K562 (cell line): Measurements from ENCODE around the gene C11orf98. TPM values are rescaled to one million over a fixed set of nuclear protein-coding genes. Genes with fewer than 3 reads are reported as not detected.
A peak's percentile ranks its signal among the peaks of the same experiment; 100 is the strongest.

Source experiments
- DIDO1 ChIP-seq: fragments of 450-650 bp; IDR thresholded peaks from 2 replicates; pipeline ENCODE4 v1.6.1; 2016; ENCODE audit warnings: low read depth, missing biosample characterization, missing genetic modification characterization
- HCFC1 ChIP-seq: IDR thresholded peaks from 2 replicates; pipeline ENCODE4 v1.6.1; 2012; ENCODE audit warnings: low read depth, low read length, improper control_type of control experiment
- JUN ChIP-seq, 2 experiments: sonication (generic) in 1 of 2; formaldehyde crosslinking in 1 of 2; IDR thresholded peaks; 2 replicates each; pipeline versions ENCODE4 v1.6.1 to v1.8.0; 2012 to 2022; ENCODE audit warnings: borderline replicate concordance in 2 of 2, mild to moderate bottlenecking in 2 of 2, improper control_type of control experiment in 1 of 2, low read depth in 1 of 2, low read length in 1 of 2, missing genetic modification reagents in 1 of 2
- KDM4B ChIP-seq, 2 experiments: fragments of 450-650 bp in 1 of 2; sonication (generic) in 1 of 2; IDR thresholded peaks; 2 replicates each; pipeline ENCODE4 v1.6.1; 2016 to 2017; ENCODE audit warnings: borderline replicate concordance in 2 of 2, antibody characterized with exemption in 1 of 2, low read depth in 1 of 2, mild to moderate bottlenecking in 1 of 2
- KLF13 ChIP-seq: fragments of 450-650 bp; IDR thresholded peaks from 2 replicates; pipeline ENCODE4 v1.6.1; 2016; ENCODE audit warnings: missing genetic modification characterization, low read depth, mild to moderate bottlenecking, missing compliant biosample characterization, moderate library complexity, borderline replicate concordance
- POLR2A ChIP-seq: fragments of 450-650 bp; conservative IDR thresholded peaks from 2 replicates; pipeline ENCODE4 v1.6.1; 2016
- PRMT5 ChIP-seq: sonication (generic); formaldehyde crosslinking; IDR thresholded peaks from 2 replicates; pipeline ENCODE4 v1.5.0; 2020; ENCODE audit warnings: missing genetic modification reagents
- RAD21 ChIP-seq, 2 experiments: fragments of 250-450 bp in 1 of 2; fragments of 450-650 bp in 1 of 2; sonication (Bioruptor Pico) in 1 of 2; formaldehyde crosslinking in 1 of 2; IDR thresholded peaks in 1 of 2; conservative IDR thresholded peaks in 1 of 2; 2 replicates each; pipeline versions ENCODE4 v1.4.0 to v1.8.0; 2020 to 2022; ENCODE audit warnings: mild to moderate bottlenecking in 2 of 2, moderate library complexity in 1 of 2
- RAD51 ChIP-seq: fragments of 450-650 bp; IDR thresholded peaks from 2 replicates; pipeline ENCODE4 v1.7.1; 2016; ENCODE audit warnings: low read depth, mild to moderate bottlenecking, borderline replicate concordance
- RBM14 ChIP-seq: fragments of 200-400 bp; formaldehyde crosslinking; IDR thresholded peaks from 2 replicates; pipeline ENCODE4 v1.6.1; 2018; ENCODE audit warnings: low read depth, mild to moderate bottlenecking, low read length, moderate library complexity, borderline replicate concordance; ENCODE audit not compliant: insufficient read depth
- TAL1 ChIP-seq: fragments of 450-650 bp; IDR thresholded peaks from 2 replicates; pipeline ENCODE4 v1.6.1; 2016; ENCODE audit warnings: mild to moderate bottlenecking
- TBP ChIP-seq: optimal IDR thresholded peaks from 2 replicates; pipeline ENCODE3; 2011; ENCODE audit warnings: low read depth, low read length, improper control_type of control experiment
- TCF3 ChIP-seq: sonication (generic); formaldehyde crosslinking; IDR thresholded peaks from 2 replicates; pipeline ENCODE4 v1.4.0; 2020; ENCODE audit warnings: mild to moderate bottlenecking, missing genetic modification reagents
- TSC22D4 ChIP-seq: fragments of 450-650 bp; IDR thresholded peaks from 2 replicates; pipeline ENCODE4 v1.6.1; 2016; ENCODE audit warnings: missing genetic modification characterization, missing biosample characterization, control low read depth
- ZBTB17 ChIP-seq: fragments of 450-650 bp; formaldehyde crosslinking; IDR thresholded peaks from 2 replicates; pipeline ENCODE4 v1.4.0; 2020; ENCODE audit warnings: mild to moderate bottlenecking
- ZFX ChIP-seq: sonication (generic); formaldehyde crosslinking; IDR thresholded peaks from 2 replicates; pipeline ENCODE4 v1.8.0; 2022; ENCODE audit warnings: mild to moderate bottlenecking, missing genetic modification reagents, moderate library complexity
- ZNF174 ChIP-seq: fragments of 250-450 bp; sonication (Bioruptor Pico); IDR thresholded peaks from 2 replicates; pipeline ENCODE4 v1.4.0; 2020; ENCODE audit warnings: mild to moderate bottlenecking
- ZNF384 ChIP-seq: IDR thresholded peaks from 2 replicates; pipeline ENCODE4 v1.6.1; 2012; ENCODE audit warnings: low read depth, low read length, improper control_type of control experiment
- polyA plus RNA-seq, 8 experiments: library from polyadenylated mRNA; depleted of rRNA in 4 of 8; stranded (reverse) in 5 of 8; unstranded in 3 of 8; fragments of >200 nt; fragmentation: Nextera tagmentation in 2 of 8; fragmentation: Illumina TruSeq in 1 of 8; extraction: Ambion mirVana in 2 of 8; extraction: Trizol in 1 of 8; gene quantifications; 2 replicates each; pipeline versions ENCODE4 v1.2.1 to v1.2.3, GENCODE V29; 2011 to 2014; ENCODE audit warnings: inconsistent platforms in 1 of 8, missing spikeins in 1 of 8
- total RNA-seq, 7 experiments: library from RNA; depleted of rRNA in 6 of 7; stranded (reverse); fragments of >200 nt in 6 of 7; fragmentation: Illumina TruSeq in 2 of 7; extraction: Trizol in 2 of 7; gene quantifications; 2 replicates each; pipeline versions ENCODE4 v1.2.1 to v1.2.3, GENCODE V29; 2011 to 2021; ENCODE audit warnings: low replicate concordance in 1 of 7
- TF ChIP-seq, protein P1 (sequence below): IDR thresholded peaks from 2 replicates; pipeline ENCODE4 v1.6.1; 2011; ENCODE audit not compliant: insufficient read length; ENCODE audit errors: extremely low read depth
- TF ChIP-seq, protein P2 (sequence below): fragments of 200-800 bp; sonication (Bioruptor generic); IDR thresholded peaks from 2 replicates; pipeline ENCODE4 v1.6.1; 2017; ENCODE audit warnings: missing genetic modification characterization, missing compliant biosample characterization
- TF ChIP-seq, protein P3 (sequence below): fragments of 450-650 bp; formaldehyde crosslinking; IDR thresholded peaks from 2 replicates; pipeline ENCODE4 v1.4.0; 2020; ENCODE audit warnings: mild to moderate bottlenecking, moderate library complexity
- TF ChIP-seq, protein P4 (sequence below): fragments of 450-650 bp; conservative IDR thresholded peaks from 2 replicates; pipeline ENCODE4 v1.6.1; 2016; ENCODE audit warnings: missing genetic modification characterization, low read depth, mild to moderate bottlenecking, missing compliant biosample characterization, moderate library complexity

C11orf98 gene
- total and polyA plus RNA-seq, 9 of the 15 experiments (the other 6 are each of a cell fraction or from before 2014, with no cell fraction given) = 103 to 352 (median 218) TPM

DNA sequence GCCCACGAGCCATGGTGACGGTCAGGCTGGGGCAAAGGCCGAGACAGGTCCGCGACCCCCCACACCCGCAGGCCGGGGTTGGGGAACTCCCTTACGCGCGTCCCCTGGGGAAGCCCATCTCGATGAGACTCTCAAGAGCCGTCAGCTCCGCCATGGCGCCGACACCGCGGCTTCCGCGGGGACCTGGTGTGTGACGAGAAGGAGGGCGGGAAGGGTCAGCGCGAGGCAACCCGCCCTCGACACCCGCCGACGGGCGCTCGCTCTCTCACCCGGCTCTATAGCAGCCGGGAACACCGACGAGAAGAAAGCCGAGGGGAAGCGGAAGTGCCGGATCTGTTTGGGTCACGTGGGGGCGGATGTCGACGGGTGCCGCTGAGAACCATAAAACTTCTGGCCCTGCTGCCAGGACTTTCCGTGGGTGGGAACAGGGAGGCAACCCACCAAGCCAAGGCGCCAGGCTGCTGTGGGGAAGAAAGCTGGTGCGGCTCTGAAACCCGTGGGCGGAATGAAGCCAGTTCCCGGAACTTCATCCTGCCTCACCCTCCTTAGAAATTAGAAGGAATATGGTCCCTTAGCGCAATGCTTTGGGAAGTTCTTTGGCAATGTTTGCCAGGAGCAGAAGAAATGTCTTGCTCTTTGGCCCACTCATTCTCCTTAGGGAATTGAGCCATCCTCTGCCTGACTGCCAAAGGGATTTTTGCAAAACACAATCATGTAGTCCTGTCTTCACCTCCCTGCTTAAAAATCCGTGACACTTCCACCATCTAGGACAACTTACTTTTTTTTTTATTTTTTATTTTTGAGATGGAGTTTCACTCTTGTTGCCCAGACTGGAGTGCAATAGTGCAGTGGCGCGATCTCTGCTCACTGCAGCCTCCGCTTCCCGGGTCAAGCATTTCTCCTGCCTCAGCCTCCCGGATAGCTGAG lies 14.0 kb upstream of the C11orf98 start, which contains the start of gene UBXN1 (continued):
- TF ChIP-seq JUN (IDR thresholded peaks at IDR 0.05; ENCODE audit: borderline replicate concordance, low read depth, low read length) = peak; percentile 7; the same call in 1 of the 2 replicates
- no peak for TF ChIP-seq JUN (CRISPR knock-in tag; IDR thresholded peaks at IDR 0.05; ENCODE audit: borderline replicate concordance)
- TF ChIP-seq ZBTB17 (CRISPR knock-in tag) = 0 out of 2 replicates have a peak, but pooled peaks have one; percentile 56
- no peak for TF ChIP-seq PRMT5
- no peak for TF ChIP-seq KLF13 (tag)
- TF ChIP-seq ZFX (CRISPR knock-in tag) = peak; percentile 63
- TF ChIP-seq, protein P1, sequence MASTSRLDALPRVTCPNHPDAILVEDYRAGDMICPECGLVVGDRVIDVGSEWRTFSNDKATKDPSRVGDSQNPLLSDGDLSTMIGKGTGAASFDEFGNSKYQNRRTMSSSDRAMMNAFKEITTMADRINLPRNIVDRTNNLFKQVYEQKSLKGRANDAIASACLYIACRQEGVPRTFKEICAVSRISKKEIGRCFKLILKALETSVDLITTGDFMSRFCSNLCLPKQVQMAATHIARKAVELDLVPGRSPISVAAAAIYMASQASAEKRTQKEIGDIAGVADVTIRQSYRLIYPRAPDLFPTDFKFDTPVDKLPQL = no peak
- peak; percentile 74 for TF ChIP-seq TBP
- TF ChIP-seq, protein P2, sequence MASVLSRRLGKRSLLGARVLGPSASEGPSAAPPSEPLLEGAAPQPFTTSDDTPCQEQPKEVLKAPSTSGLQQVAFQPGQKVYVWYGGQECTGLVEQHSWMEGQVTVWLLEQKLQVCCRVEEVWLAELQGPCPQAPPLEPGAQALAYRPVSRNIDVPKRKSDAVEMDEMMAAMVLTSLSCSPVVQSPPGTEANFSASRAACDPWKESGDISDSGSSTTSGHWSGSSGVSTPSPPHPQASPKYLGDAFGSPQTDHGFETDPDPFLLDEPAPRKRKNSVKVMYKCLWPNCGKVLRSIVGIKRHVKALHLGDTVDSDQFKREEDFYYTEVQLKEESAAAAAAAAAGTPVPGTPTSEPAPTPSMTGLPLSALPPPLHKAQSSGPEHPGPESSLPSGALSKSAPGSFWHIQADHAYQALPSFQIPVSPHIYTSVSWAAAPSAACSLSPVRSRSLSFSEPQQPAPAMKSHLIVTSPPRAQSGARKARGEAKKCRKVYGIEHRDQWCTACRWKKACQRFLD (CRISPR knock-in tag) = peak; percentile 81
- TF ChIP-seq TSC22D4 (tag) = no peak
- TF ChIP-seq TCF3 (CRISPR knock-in tag) = peak; percentile 31
- TF ChIP-seq, protein P3, sequence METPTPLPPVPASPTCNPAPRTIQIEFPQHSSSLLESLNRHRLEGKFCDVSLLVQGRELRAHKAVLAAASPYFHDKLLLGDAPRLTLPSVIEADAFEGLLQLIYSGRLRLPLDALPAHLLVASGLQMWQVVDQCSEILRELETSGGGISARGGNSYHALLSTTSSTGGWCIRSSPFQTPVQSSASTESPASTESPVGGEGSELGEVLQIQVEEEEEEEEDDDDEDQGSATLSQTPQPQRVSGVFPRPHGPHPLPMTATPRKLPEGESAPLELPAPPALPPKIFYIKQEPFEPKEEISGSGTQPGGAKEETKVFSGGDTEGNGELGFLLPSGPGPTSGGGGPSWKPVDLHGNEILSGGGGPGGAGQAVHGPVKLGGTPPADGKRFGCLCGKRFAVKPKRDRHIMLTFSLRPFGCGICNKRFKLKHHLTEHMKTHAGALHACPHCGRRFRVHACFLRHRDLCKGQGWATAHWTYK (CRISPR knock-in tag) = no peak; the same call in 1 of the 2 replicates
- TF ChIP-seq POLR2A = peak; percentile 88
- TF ChIP-seq TAL1 = no peak
- TF ChIP-seq RAD21 (CRISPR knock-in tag; conservative IDR thresholded peaks at IDR 0.05 in 1 of 2, IDR thresholded peaks at IDR 0.05 in 1 of 2) = 0 out of 4 replicates have a peak, but pooled peaks of 1 of the 2 experiments have one; percentile 5
- peak in 1 of 2 experiments; percentile 91; a peak in 1 of 4 replicates for TF ChIP-seq KDM4B (IDR thresholded peaks at IDR 0.05; ENCODE audit: borderline replicate concordance in 2 of 2, low read depth in 1 of 2)
- TF ChIP-seq ZNF174 (CRISPR knock-in tag) = no peak
- no peak for TF ChIP-seq RBM14
- TF ChIP-seq HCFC1 = peak; percentile 76
- TF ChIP-seq ZNF384 = 0 out of 2 replicates have a peak, but pooled peaks have one; percentile 2
- TF ChIP-seq RAD51 = peak; percentile 97
- TF ChIP-seq, protein P4, sequence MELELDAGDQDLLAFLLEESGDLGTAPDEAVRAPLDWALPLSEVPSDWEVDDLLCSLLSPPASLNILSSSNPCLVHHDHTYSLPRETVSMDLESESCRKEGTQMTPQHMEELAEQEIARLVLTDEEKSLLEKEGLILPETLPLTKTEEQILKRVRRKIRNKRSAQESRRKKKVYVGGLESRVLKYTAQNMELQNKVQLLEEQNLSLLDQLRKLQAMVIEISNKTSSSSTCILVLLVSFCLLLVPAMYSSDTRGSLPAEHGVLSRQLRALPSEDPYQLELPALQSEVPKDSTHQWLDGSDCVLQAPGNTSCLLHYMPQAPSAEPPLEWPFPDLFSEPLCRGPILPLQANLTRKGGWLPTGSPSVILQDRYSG = 0 out of 2 replicates have a peak, but pooled peaks have one; percentile 48
- peak; percentile 83 for TF ChIP-seq DIDO1 (tag)
